RWPE2 (cell line): ENCODE results near the gene GSN.

Experiments used
- ATAC-seq: fragments of 200-7000 bp; cut with Tn5 transposase; 3 replicates; pipeline ENCODE4 v1.9.1; 2021; ENCODE audit warnings: low read depth
- DNase-seq: peaks from one replicate; pipeline ENCODE4 v3.0.0-alpha.2; 2020; ENCODE audit warnings: low spot score
- H3K27ac ChIP-seq: fragments of 450-650 bp; 2 replicates; pipeline ENCODE4 v1.5.1; 2017; ENCODE audit warnings: mild to moderate bottlenecking; ENCODE audit not compliant: poor library complexity, severe bottlenecking
- H3K27me3 ChIP-seq: fragments of 250-450 bp; sonication (Bioruptor Pico); 2 replicates; pipeline ENCODE4 v1.5.1; 2021; ENCODE audit warnings: mild to moderate bottlenecking, moderate library complexity; ENCODE audit not compliant: insufficient read depth, poor library complexity, severe bottlenecking
- H3K36me3 ChIP-seq: fragments of 250-450 bp; sonication (Bioruptor Pico); 2 replicates; pipeline ENCODE4 v1.5.1; 2020; ENCODE audit warnings: low read depth, mild to moderate bottlenecking, moderate library complexity
- H3K4me1 ChIP-seq: fragments of 250-450 bp; sonication (Bioruptor Pico); 2 replicates; pipeline ENCODE4 v1.5.1; 2021; ENCODE audit warnings: mild to moderate bottlenecking, moderate library complexity; ENCODE audit not compliant: insufficient read depth, poor library complexity, severe bottlenecking
- H3K4me3 ChIP-seq: fragments of 250-450 bp; sonication (Bioruptor Pico); 2 replicates; pipeline ENCODE4 v1.5.1; 2021; ENCODE audit warnings: mild to moderate bottlenecking, moderate library complexity; ENCODE audit not compliant: severe bottlenecking
- H3K9me3 ChIP-seq: fragments of 250-450 bp; sonication (Bioruptor Pico); 2 replicates; pipeline ENCODE4 v1.5.1; 2021; ENCODE audit warnings: mild to moderate bottlenecking, moderate library complexity; ENCODE audit not compliant: severe bottlenecking
- TF ChIP-seq, protein P1 (sequence below): fragments of 450-650 bp; IDR thresholded peaks from one replicate; pipeline ENCODE4 v1.5.1; 2017; ENCODE audit warnings: mild to moderate bottlenecking, moderate library complexity; ENCODE audit not compliant: poor library complexity, severe bottlenecking

Gene GSN

DNA sequence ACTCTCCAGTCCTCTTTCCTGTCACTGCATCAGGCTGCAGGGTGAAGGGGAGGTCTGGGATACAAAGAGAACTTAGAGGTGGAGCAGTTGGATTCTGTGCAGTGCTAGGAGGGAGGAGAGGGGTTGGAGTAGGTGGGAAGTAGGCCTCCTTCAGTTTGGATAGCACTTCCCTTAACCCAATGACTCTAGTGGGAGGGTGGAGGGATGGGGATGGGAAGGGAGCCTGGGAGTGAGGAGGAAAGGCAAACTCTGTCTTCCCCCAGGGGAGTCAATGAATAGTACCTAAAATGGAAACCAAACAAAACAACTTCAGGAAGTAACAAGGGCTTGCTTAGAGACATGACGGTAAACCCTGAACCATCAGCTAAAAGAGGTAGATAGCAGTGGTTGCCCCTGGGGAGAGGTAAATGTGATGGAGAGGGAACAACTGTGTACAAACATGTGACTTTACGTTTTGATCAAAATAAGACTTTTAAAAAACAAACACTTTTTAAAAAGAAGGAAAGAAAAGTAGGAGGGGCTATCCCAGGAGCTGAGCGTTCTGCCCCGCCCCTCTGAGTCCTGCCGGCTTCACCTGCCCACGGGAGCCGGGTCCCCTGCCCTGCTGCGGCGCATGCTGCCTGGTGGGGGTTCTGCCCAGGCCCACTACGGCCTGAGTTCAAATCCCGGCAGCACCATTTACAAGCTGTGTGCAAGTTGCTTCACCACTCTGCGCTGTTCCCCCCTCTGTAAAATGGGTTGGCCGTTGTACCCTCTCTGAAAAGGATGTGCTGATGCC, 30.9 kb downstream of the GSN start:
- TF ChIP-seq, protein P1, sequence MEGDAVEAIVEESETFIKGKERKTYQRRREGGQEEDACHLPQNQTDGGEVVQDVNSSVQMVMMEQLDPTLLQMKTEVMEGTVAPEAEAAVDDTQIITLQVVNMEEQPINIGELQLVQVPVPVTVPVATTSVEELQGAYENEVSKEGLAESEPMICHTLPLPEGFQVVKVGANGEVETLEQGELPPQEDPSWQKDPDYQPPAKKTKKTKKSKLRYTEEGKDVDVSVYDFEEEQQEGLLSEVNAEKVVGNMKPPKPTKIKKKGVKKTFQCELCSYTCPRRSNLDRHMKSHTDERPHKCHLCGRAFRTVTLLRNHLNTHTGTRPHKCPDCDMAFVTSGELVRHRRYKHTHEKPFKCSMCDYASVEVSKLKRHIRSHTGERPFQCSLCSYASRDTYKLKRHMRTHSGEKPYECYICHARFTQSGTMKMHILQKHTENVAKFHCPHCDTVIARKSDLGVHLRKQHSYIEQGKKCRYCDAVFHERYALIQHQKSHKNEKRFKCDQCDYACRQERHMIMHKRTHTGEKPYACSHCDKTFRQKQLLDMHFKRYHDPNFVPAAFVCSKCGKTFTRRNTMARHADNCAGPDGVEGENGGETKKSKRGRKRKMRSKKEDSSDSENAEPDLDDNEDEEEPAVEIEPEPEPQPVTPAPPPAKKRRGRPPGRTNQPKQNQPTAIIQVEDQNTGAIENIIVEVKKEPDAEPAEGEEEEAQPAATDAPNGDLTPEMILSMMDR, result no peak
- peaks cover 2% of the 10 kb centered on the region for H3K4me1 ChIP-seq
- H3K27me3 ChIP-seq, result no peaks in the 10 kb centered on the region
- ATAC-seq (peak; percentile 18; the same call in 2 of the 3 replicates), DNase-seq (no peak)
- H3K9me3 ChIP-seq, result no peaks in the 10 kb centered on the region
- no peak overlapping the region for H3K27ac ChIP-seq
- H3K36me3 ChIP-seq, result peaks cover 18% of the 10 kb centered on the region
- H3K4me3 ChIP-seq, result no peak overlapping the region

DNA sequence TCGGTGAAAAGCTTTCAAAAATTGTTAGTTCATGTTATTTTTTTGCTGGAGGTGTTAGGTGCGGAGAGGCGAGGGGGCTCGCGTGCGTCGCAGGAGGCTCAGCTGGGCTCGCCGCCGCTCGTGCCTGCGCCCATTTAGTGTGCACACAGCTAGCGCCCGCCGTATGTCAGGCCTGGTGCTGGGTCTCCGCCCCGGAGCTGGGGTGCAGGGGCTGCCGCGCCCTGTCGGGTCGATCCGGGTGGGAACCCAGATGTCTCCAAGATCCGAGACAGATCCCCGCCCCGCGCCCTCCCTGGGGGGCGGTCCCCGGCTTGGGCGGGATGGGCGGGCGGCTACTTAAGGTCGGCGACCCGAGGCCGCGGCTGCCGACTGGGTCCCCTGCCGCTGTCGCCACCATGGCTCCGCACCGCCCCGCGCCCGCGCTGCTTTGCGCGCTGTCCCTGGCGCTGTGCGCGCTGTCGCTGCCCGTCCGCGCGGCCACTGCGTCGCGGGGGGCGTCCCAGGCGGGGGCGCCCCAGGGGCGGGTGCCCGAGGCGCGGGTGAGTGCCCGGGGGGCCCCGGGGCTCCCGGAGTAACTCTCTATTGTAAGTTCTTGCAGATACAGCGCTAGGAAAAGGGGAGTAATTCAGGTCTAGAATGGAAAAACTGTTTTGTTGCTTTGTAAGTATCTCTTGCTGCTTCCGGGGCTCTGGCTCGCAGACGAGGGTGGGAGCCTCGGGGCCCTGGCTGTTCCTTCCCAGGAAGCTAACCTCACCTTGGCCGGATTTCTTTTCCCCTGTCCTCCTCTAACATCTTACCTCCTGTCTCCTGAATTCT, 31.7 kb downstream of the GSN start:
- H3K27ac ChIP-seq, result no peak overlapping the region
- ATAC-seq, result peak; percentile 43
- H3K4me3 ChIP-seq, result peak overlapping the region; percentile 37
- H3K27me3 ChIP-seq, result no peaks in the 10 kb centered on the region
- peaks cover 26% of the 10 kb centered on the region for H3K36me3 ChIP-seq
- DNase-seq, result no peak
- H3K4me1 ChIP-seq, result peaks cover 2% of the 10 kb centered on the region
- no peaks in the 10 kb centered on the region for H3K9me3 ChIP-seq
- TF ChIP-seq, protein P1, result no peak

DNA sequence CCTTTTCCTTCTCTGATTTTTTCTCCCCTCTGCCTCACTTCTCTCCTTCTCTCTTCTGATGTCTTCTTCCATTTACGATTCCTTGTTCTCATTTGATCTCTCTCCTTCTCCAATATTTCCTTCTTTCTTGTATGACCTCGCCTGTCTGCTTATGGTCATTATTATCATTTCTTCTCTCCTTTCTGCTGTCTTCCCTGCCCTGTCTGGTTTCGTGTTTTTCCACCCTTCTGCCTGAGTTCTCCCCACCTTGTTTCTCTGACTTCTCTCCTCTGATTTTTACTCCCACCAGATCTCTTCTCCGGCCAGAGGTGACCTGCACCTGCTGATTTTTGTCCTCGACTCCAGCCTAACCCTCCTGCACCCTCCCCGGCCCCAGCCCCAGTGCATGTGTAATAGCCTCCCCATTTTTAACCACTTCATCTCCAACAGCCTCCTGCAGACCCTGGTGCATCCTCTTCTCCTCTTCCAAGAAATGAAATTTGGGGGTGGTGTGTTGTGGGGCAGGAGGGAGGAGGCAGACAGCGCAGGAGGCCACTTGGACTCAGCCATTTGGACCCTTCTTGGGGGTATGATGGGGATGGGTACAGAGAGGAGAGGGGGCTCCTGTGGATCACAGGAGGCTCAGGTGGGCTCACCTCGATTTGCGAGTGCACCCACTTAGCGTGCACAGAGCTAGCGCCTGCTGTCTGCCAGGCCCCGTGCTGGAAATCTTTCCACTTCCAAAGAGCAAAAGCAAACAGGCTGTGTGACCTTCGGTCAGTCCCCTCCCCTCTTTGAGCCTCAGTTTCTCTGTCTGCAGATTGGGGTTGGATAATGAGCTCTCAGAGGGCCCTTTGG, 32.5 kb downstream of the GSN start:
- no peak for DNase-seq
- H3K4me3 ChIP-seq, result peak overlapping the region; percentile 37
- H3K27ac ChIP-seq, result no peak overlapping the region
- no peaks in the 10 kb centered on the region for H3K9me3 ChIP-seq
- peaks cover 2% of the 10 kb centered on the region for H3K4me1 ChIP-seq
- H3K36me3 ChIP-seq, result peaks cover 33% of the 10 kb centered on the region
- no peak for ATAC-seq
- TF ChIP-seq, protein P1, result no peak
- no peaks in the 10 kb centered on the region for H3K27me3 ChIP-seq

DNA sequence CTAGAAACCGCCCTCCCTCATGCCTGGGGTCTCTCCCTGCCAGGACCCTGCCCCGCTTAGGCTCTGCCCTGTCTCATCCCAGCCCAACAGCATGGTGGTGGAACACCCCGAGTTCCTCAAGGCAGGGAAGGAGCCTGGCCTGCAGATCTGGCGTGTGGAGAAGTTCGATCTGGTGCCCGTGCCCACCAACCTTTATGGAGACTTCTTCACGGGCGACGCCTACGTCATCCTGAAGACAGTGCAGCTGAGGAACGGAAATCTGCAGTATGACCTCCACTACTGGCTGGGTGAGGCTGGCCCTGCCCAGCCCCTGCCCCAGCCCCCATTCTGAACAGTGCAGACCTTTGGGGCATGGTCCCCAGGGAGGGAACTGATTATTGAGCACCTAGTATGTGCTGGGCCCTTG, 33.9 kb downstream of the GSN start:
- Histone ChIP-seq H3K27me3 (no peaks in the 10 kb centered on the region), H3K9me3 (no peaks in the 10 kb centered on the region), H3K4me3 (no peak overlapping the region), H3K36me3 (peaks cover 39% of the 10 kb centered on the region), H3K27ac (no peak overlapping the region), H3K4me1 (peaks cover 2% of the 10 kb centered on the region)
- peak; percentile 38 for DNase-seq
- no peak for ATAC-seq
- TF ChIP-seq, protein P1, result no peak
